ENCODE measurements around the gene NET1.

NET1 gene

GRCh38 chr10:5502571-5503476 lies 90.5 kb downstream of the NET1 start:
- DNase-seq: no peak

DNA sequence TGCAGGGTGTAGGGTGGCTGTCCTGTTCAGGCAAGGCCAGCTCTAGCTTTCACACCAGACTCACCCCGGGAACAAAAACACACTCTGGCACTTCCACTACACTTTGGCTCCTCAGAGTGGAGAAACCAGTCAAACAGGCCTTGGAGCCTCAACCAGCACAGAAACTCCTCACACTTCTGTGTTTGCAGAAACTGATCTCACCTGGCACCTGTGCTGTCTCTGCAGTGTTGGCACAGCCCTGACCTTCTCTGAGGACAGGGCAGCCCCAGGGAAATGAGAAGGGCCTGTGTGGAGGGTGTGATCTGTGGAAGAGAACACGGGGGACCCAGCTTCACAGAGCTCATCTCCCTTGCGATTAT lies 91.1 kb downstream of the NET1 start:
- no peak for DNase-seq

DNA sequence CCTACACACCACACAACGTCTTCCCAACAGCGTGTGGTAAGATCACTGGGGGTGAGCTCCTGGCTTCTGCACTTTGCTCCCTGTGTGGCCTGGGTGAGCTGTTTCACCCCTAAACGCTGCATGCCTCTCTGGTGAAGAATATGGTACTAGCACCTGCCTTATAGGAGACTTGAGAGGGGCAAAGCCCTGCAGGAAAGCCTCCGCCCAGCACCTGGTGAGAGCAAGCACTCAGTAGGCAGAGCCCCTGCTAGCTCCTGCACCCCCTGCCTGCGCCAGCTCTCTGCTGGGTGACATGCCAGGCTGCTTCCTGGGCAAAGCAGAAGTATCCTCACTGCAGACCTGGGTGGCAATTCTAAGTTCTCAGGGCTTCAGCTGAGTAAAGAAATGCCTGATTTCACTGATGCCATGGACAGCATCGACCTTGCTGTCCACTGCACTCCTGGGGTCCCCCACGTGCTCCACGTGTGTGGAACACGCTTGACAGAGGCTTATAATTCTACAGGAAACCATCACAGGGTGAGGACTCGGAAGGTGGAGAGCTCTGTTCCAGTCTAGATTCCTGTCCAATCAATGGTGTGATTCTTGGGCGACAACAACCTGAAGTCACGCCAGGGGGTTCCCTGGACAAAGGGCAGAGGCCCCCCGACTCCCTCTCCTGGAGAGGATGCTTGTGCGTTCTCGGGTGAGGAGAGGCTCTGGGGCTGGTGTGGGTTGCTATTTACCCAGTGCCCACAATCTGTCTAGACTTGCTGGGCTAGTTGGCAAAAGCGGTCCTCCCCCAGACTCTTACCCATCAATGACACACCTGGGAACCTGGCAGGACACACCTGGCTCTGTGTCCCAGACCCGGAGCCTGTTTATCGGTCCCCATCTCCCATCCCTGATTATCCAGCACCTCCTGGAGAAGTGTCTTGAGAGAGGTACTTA lies 92.1 kb downstream of the NET1 start:
- no peak for DNase-seq

- DNase-seq: no peak
These were observed 93.9 kb downstream of the NET1 start for GRCh38 chr10:5506246-5506645.

DNA sequence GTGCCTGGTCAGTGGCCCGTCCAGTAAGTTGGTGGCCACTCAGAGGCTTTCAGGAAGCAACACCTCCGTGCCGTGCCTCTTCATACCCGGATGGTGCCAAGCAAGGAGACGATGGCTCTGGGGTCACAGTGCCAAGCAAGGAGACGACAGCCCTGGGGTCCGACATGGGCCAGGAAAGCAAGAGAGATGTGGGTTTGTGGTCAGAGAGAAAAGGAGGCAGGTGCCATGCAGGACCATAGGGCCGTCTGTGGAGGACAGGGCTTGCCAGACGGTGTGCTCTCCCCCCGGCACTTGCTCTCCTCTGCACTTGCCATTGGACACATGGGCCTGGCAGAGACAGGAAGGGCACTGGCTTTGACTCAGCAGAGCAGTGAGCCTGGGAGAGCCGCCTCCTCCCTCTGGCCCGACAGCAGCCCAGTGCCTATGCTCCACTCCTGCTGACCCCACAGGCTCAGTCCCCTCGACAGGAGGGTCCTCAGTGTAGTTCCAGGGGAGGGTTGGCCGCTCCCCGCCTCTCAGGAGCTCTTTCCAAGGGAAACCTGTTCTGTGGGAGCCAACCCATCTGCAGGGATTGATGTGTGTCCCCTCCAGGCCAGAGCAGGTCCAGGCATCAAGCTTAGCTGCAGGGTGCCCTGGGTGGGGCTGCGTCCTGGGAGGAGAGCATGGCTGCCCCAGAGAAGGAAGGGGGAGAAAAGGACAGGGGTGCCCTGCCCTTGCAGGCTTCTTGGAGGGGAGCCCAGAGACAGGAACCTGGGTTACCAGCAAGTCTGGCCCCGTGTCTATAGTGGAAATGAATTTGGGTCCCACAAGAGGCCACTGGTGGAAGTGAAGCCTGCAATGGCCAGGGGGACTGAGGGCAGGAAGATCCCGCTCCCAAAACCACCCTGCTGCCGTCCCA lies 94.6 kb downstream of the NET1 start:
- no peak for DNase-seq

DNA sequence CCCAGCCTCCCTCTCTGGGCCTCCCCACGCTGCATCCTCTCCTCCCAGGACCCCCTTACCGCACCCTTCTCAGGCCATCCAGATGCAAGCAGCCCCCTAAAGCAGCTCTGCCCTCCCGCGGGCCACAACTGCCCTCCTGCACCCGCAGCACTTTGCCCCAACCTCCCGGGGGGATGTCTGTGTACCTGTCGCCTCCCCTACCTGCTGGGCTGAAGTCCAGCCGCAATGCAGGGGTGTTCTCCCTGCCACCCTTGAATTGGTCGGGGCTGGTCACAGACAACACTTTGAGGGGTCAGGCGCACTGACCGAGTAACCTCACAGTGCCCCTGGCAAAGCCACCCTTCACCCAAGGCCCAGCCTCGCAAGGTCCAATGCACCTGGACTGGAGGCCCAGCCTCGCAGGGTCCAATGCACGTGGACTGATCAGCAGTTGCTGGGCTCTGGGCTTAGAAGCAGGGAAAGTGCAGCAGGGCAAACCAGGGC lies 95.3 kb downstream of the NET1 start:
- DNase-seq: no peak

GRCh38 chr10:5508161-5508604 lies 95.8 kb downstream of the NET1 start:
- no peak for DNase-seq

All from central memory CD4-positive, alpha-beta T cell (primary cell).